ENCODE measurements around the gene AKAP8L. TPM values are rescaled to one million over a fixed set of nuclear protein-coding genes. Genes with fewer than 3 reads are reported as not detected.

AKAP8L gene
- total RNA-seq, 4 donors from 2014 or later: 122 to 272 (median 204) TPM

DNA sequence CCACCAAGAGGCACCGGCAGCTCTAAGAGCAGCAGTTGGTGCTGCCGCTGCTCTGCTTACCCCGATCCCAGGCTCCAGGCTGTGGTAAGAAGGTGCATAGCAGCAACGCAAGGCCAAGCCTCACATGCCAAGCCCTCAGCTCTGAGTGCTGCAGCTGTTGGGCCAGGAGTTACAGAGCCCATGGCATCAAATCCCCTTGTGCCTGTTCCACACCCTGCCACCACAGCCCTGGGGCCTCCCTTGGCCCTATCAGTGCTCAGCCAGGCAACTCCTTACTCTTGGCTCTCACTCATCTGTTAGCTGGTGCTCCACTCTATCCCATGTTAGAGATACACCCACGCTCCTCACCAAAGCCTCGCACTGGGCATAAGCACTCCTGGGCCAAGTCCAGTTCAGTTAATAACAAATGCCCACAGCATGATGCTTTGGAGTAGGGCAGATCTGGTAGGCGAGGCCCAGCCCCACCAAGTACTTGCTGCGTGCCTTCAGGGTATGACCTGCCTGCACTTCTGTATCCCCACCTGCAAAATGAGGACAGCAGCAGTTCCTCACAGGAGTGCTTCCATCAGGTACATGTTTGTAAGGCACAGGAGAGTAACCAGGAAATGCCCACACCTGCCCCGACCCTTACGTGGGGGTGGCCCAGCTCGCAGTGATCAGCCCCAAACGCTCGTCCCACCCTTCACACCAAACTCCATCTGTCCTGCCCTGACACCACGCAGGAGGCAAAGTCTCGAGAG, 16.2 kb downstream of the AKAP8L start:
- Histone ChIP-seq H3K27ac (no peak overlapping the region), H3K4me3 (replicated peaks in 1 of 3) (no peak overlapping the region), H3K4me1 (peaks cover 13 to 30% of the 10 kb centered on the region in 2 donors), H3K9me3 (no peaks in the 10 kb centered on the region), H3K27me3 (no peaks in the 10 kb centered on the region), H3K36me3 (peaks cover 45 to 53% of the 10 kb centered on the region in 2 donors)
- no peak for DNase-seq
- intact Hi-C loops (cut with DNase I): no loop called here
- WGBS, 2 donors: 91 to 94% methylated on average over 15 of the region's 15 CpGs
- TF ChIP-seq, protein P1, sequence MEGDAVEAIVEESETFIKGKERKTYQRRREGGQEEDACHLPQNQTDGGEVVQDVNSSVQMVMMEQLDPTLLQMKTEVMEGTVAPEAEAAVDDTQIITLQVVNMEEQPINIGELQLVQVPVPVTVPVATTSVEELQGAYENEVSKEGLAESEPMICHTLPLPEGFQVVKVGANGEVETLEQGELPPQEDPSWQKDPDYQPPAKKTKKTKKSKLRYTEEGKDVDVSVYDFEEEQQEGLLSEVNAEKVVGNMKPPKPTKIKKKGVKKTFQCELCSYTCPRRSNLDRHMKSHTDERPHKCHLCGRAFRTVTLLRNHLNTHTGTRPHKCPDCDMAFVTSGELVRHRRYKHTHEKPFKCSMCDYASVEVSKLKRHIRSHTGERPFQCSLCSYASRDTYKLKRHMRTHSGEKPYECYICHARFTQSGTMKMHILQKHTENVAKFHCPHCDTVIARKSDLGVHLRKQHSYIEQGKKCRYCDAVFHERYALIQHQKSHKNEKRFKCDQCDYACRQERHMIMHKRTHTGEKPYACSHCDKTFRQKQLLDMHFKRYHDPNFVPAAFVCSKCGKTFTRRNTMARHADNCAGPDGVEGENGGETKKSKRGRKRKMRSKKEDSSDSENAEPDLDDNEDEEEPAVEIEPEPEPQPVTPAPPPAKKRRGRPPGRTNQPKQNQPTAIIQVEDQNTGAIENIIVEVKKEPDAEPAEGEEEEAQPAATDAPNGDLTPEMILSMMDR (IDR thresholded peaks at IDR 0.05): no peak
- no peak for TF ChIP-seq POLR2A (IDR thresholded peaks at IDR 0.05)

DNA sequence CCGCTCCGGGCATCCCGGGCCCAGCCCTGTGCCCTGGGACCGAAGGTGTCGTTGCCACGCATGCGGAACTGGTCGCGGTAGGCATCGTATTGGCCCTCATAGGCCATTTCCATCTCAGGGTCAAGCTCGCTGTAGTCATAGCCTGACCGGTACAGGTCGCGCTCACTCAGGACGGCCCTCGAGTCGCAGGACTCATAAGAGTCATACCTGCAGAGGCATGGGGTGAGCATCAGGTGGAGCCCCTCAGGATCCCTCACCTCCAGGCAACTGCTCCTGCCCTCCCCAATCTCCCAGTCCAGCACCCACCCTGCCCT, 17.4 kb downstream of the AKAP8L start:
- Histone ChIP-seq H3K36me3 (peaks cover 58 to 65% of the 10 kb centered on the region in 2 donors), H3K4me1 (peaks cover 13 to 22% of the 10 kb centered on the region in 2 donors), H3K27me3 (no peaks in the 10 kb centered on the region), H3K9me3 (no peaks in the 10 kb centered on the region), H3K27ac (no peak overlapping the region), H3K4me3 (replicated peaks in 1 of 3) (no peak overlapping the region)
- no peak for DNase-seq
- WGBS, 2 donors: 80 to 93% methylated on average over 2 to 9 of the region's 17 CpGs
- TF ChIP-seq, protein P1 (IDR thresholded peaks at IDR 0.05): no peak
- no peak for TF ChIP-seq POLR2A (IDR thresholded peaks at IDR 0.05)
- intact Hi-C loops (cut with DNase I): no loop called here

DNA sequence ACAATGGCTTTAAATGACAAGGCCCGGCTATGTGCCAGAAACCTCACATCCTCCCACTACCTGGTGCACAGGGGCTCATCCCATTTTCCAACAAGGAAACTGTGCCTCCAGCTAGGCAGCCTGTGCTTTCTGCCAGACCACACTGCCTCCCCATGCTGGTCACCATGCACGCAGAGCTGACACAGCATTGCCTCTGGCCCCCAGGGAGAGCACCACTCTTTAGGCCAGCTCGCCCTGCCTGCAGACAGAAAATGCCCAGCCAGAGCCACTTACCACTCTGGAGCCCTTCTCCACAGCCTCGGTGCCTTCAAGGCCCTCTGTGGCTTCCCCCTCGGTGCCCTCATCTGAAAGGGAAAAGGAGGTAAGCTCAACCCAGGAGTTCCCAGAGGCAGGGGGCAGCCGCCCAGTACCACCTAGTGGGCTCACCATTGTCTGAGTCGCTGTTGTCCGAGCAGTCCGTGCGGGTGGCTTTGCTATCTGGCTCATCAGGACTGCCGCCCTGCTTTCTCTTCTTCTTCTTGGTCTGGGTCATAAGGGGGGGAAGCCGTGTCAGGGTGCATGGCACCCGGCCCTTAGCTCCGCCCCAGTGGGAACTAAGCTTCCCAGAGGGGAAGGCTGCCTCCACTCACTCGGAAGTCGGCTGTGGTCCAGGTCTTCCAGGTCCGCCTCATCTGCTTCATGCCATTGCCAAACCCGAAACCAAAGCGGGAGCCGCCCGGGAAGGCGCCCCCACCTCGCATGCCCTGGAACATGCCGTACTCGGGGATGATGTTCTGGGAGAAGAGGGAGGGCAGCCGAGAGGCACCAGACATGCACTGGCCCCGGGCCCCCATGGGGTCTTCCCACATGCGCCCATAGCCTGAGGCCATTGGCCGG, 18.0 kb downstream of the AKAP8L start:
- Histone ChIP-seq H3K36me3 (peaks cover 63 to 67% of the 10 kb centered on the region in 2 donors), H3K27me3 (no peaks in the 10 kb centered on the region), H3K9me3 (no peaks in the 10 kb centered on the region), H3K27ac (no peak overlapping the region), H3K4me3 (replicated peaks in 1 of 3) (no peak overlapping the region), H3K4me1 (peaks cover 13 to 20% of the 10 kb centered on the region in 2 donors)
- no peak for TF ChIP-seq POLR2A (IDR thresholded peaks at IDR 0.05)
- TF ChIP-seq, protein P1 (IDR thresholded peaks at IDR 0.05): no peak
- no peak for DNase-seq
- 93% methylated on average over 22 to 23 of the region's 29 CpGs for WGBS, 2 donors
- intact Hi-C loops (cut with DNase I): no loop called here

DNA sequence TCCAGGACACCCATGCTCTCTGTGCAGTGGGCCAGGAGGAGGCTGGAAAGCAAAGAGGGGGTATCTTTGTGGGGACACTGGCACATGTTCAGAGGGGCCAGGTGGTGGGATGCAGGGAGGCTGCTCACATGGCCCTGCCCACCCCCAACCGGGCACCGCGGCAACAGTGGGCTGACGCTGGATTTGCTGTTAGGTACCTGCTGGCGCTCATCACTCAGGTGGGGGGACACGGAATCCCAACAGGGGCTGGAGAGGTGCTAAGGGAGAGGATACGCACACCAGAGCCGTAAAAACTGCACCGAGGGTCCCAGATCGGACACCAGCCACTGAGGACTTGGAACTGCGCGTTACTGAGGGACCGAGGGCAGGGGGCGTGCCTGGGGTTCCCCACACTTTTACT, 19.2 kb downstream of the AKAP8L start:
- Histone ChIP-seq H3K27ac (no peak overlapping the region), H3K4me3 (replicated peaks in 1 of 3) (no peak overlapping the region), H3K36me3 (peaks cover 63 to 74% of the 10 kb centered on the region in 2 donors), H3K27me3 (no peaks in the 10 kb centered on the region), H3K9me3 (no peaks in the 10 kb centered on the region), H3K4me1 (peaks cover 4 to 12% of the 10 kb centered on the region in 2 donors)
- 95 to 99% methylated on average over 8 to 14 of the region's 14 CpGs for WGBS, 2 donors
- DNase-seq: no peak
- intact Hi-C loops (cut with DNase I): no loop called here
- no peak for TF ChIP-seq POLR2A (IDR thresholded peaks at IDR 0.05)
- TF ChIP-seq, protein P1 (IDR thresholded peaks at IDR 0.05): no peak

DNA sequence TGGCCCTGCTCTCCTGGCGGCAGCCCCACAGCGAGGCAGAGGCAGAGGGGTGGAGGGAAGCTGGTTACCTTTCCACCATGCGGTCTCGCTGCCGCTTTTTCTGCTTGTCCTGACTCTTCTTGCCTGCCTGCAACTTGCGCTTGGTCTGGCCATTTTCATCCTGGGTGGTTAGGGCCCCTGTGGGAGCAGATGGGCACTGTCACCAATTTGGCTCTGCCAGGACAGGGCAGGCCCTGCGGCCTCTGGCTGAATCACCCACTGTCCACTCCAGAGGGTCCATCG, 19.6 kb downstream of the AKAP8L start:
- no peaks in the 10 kb centered on the region for H3K27me3 ChIP-seq
- no peak for DNase-seq
- peaks cover 63 to 76% of the 10 kb centered on the region in 2 donors for H3K36me3 ChIP-seq
- H3K4me3 ChIP-seq (replicated peaks in 1 of 3): no peak overlapping the region
- WGBS, 2 donors: 97 to 100% methylated on average over 6 to 8 of the region's 8 CpGs
- no peaks in the 10 kb centered on the region for H3K9me3 ChIP-seq
- H3K27ac ChIP-seq: no peak overlapping the region
- intact Hi-C loops (cut with DNase I): no loop called here
- H3K4me1 ChIP-seq: peaks cover 0 to 7% of the 10 kb centered on the region in 2 donors
- no peak for TF ChIP-seq POLR2A (IDR thresholded peaks at IDR 0.05)
- TF ChIP-seq, protein P1 (IDR thresholded peaks at IDR 0.05): no peak
